HG03045 (cell line): ENCODE measurements around the gene FBXO22.
"Not testable (repeated sequence)": the region's sequence is repeated elsewhere in the genome, so short reads cannot be mapped to it uniquely, and the experiment has no call there.

Experiments used
- ATAC-seq: cut with Tn5 transposase; IDR thresholded peaks from one replicate; pipeline ENCODE4 v1.9.1; 2021; ENCODE audit warnings: mild to moderate bottlenecking, moderate library complexity; ENCODE audit not compliant: unreplicated experiment

FBXO22 gene

DNA sequence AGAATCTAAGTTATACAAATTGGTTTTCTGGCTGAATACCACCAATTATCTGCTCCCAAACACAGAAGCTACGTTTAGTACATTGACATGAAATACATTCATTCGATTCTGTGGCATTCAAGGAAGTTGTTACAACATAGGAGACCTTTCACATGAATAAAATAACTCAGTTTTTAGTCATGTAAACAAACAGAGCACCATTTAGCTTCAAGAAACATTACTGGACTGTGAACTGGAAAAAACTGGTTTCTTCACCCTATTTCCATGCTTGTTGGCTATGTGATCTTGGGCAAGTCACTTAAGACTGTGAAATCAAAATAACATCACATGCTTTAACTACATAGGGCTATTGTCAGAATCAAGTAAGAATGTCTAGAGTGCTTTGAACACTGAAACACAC lies 62.4 kb downstream of the FBXO22 start:
- ATAC-seq: no peak

DNA sequence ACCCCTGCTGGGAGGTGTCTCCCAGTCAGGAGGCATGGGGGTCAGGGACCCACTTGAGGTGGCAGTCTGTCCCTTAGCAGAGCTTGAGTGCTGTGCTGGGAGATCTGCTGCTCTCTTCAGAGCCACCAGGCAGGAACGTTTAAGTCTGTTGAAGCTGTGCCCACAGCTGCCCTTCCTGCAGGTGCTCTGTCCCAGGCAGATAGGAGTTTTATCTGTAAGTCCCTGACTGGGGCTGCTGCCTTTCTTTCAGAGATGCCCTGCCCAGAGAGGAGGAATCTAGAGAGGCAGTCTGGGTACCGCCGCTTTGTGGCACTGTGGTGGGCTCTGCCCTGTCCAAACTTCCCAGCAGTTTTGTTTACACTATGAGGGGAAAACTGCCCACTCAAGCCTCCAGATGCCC lies 73.1 kb downstream of the FBXO22 start:
- not testable (repeated sequence) for ATAC-seq

DNA sequence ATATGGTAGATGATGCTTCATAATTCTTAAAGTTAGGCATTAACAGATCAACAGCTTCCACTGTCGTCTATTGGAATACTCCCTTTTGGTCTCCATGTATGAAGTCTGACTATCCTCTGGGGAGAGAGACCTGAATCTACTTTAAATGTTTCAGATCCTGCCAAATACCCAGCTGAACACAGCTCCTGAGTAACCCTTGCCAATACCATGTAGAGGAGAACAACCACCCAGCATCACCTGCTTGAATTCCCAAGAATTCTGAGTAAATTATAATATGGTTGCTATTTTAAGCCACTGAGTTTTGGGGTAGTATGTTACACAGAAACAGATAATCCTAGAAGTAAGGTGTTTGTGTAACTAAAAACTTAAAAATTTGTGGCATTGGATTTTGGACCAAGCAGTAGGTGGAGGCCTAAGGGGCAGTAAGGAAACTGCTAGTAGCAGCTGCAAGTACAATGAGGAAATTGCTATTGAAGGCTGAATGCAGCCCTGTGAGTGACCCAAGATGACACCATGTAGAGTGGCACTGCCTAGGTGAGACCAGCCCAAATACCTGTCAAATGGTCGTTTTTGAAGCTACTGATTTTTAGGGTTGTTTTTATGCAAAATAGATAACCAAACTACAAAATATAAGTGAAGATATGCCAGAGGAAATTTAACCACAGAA lies 77.6 kb downstream of the FBXO22 start:
- ATAC-seq: no peak

DNA sequence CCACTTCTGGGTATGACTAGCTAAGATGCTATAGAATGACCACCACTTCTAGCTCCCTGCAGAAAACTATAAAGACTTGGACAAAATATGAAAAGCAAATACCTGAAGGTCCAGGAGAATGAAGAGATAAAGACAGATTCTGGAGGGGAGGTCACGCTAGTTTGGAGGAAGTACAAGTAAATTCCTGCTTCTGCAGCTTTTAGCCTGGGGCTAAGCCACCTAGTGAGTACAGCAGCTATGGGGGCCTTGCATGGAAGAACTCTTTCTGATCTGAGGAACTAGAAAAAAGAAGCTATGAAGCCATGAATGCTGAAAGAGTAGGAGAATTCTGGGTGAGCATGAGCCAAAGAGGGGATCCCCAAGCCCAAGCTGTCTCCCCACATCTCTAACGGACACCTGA lies 78.8 kb downstream of the FBXO22 start:
- ATAC-seq: no peak

DNA sequence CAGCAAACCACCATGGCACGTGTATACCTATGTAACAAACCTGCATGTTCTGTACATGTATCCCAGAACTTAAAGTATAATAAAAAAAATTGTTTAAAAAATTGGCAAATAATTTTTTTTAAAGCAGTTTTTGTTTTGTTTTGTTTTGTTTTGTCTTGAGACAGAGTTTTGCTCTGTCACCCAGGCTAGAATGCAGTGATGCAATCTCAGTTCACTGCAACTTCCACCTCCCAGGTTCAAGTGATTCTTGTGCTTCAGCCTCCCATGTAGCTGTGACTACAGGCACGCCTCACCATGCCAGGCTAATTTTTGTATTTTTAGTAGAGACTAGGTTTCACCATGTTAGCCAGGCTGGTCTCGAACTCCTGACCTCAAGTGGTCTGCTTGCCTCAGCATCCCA lies 81.0 kb downstream of the FBXO22 start:
- ATAC-seq: not testable (repeated sequence)

DNA sequence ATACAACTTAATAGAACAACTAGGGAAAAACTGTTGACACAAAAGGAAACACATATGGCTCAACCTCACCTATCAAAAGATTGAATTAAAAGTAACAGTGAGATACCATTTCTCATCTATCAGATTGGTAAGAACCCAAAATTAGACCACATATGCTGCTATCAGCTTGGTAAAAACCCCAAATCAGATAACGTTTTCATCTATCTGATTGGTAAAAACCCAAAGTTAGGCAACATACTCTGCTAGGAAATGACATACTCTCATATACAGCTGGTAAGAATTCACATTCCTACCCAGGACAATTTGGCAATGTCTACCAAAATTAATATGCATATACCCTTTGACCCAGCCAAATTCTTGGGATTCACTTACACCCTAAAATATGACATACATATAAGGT lies 82.3 kb downstream of the FBXO22 start:
- ATAC-seq: no peak

DNA sequence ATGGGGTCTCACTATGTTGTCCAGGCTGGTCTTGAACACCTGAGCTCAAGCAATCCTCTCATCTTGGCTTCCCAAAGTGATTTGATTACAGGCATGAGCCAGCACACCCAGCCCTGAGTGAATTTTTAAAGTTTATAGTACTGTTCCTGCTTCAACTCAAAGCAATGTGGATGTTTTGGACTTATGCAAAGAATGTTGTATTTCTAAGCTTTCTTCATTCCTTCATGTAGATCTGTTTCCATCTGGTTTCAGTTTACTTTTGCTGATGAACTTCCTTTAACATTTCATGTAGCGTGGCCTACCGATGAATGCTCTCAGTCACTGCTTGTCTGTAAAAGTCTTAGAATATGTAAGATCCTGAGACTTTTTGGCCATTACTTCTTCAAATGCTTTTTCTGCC lies 85.4 kb downstream of the FBXO22 start:
- no peak for ATAC-seq

DNA sequence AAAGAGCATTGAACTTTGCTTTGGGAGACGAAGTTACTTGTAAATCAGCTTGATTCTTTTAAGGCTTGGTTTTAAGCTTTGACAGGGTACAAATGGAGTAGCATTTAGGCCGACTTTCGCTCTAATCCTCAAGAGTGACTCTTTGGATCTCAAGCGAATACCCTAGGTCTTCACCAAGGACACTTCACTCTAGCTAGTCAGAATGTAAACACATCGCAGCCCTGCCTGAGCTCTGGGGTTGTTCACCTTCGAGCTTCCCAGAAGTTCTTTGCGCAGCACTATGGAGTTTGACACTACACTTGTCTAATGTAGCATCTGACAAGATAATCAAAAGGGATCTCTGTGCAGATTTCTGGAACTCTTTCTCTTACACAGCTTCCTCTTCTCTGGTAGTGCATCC lies 86.2 kb downstream of the FBXO22 start:
- ATAC-seq: no peak
